Measurements from ENCODE around the gene C10orf105.

The C10orf105 gene

DNA sequence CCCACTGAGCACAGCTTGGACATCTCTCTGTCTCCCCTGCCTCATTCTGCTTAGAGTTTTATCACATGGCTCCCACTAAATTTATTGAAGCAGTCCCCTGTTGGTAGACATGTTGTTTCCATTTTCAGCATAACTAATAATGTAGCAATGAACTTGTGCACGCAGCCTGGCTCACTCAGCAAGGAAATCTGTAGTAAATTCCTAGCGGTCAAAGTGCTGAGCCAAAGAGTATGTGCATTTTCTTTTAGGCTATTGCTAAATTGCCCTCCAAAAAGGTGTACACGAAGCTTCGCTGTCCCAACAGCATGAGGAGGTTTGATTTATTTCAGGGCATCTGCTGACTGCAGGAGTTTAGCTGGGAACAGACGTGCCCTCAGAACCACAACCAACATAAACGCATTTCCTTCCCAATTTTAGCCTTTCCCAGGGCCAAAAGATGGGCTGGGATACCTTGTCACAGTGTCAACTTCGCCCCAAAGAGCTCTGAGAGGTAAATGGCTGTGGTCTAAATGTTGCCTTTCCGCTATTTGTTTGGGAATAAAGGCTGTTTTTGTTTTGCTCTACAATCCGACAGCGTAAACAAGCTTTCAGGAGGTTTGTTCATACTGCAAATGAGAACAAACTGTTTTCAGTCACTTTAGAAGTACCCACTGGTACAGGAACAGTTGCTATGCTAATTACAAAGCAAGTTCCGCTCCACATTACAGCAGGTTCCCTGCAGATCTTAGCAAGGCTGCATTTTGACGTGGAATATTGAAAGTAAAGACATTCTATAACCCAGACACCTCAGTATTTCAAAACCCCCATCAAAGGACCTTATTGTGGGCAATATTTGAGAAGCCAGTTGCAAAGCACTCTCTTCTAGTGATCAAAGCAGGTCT lies 37.0 kb upstream of the C10orf105 start:
- Histone ChIP-seq H3K27ac (ENCODE audit: low read depth, low read length) (peak overlapping the region; percentile 2), H3K4me3 (ENCODE audit: low read length) (no peak overlapping the region), H3K9ac (ENCODE audit: low read length) (no peak overlapping the region), H3K36me3 (ENCODE audit: control insufficient read depth, insufficient read depth, low read length) (peaks cover 26% of the 10 kb centered on the region), H3K27me3 (ENCODE audit: control insufficient read depth, insufficient read depth, low read length) (no peaks in the 10 kb centered on the region), H3K4me1 (ENCODE audit: control insufficient read depth, insufficient read depth, low read length) (no peaks in the 10 kb centered on the region)

DNA sequence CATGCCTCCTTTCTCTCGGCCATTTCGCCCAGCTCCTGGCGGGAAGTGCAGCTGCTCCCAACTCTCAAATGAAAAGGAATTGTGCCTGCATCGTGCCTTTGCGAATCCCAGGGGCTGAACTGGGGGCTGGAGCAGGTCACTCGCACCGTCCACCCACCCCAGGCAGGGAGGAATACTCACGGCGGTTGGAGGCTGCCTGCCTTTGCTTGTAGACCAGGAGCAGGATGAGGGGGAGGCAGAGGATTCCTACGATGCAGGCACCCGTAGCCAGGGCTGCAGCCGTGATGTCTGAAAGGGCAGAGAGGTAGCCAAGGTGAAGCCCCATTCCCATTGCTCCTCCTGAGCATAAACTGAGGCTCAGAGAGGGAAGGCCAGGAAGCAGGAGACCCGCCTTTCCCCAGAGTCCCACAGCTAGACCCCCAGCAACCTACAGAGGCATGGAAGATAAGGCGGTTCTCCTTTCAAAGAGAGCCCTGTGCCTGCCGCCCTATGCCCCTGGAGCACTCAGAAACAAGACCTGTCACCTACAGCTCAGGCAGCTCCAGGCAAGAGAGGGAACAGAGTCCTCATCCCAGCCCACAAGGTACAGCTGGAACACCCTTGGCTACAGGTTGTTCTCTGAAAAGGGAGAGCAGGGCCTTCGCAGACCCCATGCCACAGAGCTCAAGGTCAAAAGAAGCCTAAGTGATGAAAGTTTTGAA lies 35.8 kb upstream of the C10orf105 start:
- no peak overlapping the region for H3K27ac ChIP-seq (ENCODE audit: low read depth, low read length)
- peaks cover 21% of the 10 kb centered on the region for H3K36me3 ChIP-seq (ENCODE audit: control insufficient read depth, insufficient read depth, low read length)
- H3K27me3 ChIP-seq (ENCODE audit: control insufficient read depth, insufficient read depth, low read length), result no peaks in the 10 kb centered on the region
- H3K9ac ChIP-seq (ENCODE audit: low read length), result no peak overlapping the region
- no peaks in the 10 kb centered on the region for H3K4me1 ChIP-seq (ENCODE audit: control insufficient read depth, insufficient read depth, low read length)
- no peak overlapping the region for H3K4me3 ChIP-seq (ENCODE audit: low read length)

DNA sequence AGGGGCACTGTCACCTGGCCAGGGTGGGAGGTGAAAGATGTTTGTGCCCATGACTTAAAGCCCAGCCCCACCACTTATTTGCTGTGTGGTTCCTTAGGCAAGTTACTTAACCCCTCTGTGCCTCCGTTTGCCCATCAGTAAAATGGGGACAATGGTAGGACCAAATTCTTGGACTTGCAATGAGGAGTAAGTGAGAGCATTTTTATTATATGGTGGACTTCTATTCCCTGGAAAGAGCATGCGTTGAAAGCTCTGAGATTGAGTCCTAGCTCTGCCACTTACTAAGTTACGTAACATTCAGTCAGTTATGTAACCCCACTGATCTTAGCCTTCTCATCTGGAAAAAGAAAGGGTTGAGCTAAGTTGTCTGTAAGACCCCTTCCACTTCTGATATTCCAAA lies 35.0 kb upstream of the C10orf105 start:
- no peak overlapping the region for H3K4me3 ChIP-seq (ENCODE audit: low read length)
- no peak overlapping the region for H3K27ac ChIP-seq (ENCODE audit: low read depth, low read length)
- no peak overlapping the region for H3K9ac ChIP-seq (ENCODE audit: low read length)
- H3K27me3 ChIP-seq (ENCODE audit: control insufficient read depth, insufficient read depth, low read length), result no peaks in the 10 kb centered on the region
- H3K4me1 ChIP-seq (ENCODE audit: control insufficient read depth, insufficient read depth, low read length), result no peaks in the 10 kb centered on the region
- H3K36me3 ChIP-seq (ENCODE audit: control insufficient read depth, insufficient read depth, low read length), result peaks cover 21% of the 10 kb centered on the region

DNA sequence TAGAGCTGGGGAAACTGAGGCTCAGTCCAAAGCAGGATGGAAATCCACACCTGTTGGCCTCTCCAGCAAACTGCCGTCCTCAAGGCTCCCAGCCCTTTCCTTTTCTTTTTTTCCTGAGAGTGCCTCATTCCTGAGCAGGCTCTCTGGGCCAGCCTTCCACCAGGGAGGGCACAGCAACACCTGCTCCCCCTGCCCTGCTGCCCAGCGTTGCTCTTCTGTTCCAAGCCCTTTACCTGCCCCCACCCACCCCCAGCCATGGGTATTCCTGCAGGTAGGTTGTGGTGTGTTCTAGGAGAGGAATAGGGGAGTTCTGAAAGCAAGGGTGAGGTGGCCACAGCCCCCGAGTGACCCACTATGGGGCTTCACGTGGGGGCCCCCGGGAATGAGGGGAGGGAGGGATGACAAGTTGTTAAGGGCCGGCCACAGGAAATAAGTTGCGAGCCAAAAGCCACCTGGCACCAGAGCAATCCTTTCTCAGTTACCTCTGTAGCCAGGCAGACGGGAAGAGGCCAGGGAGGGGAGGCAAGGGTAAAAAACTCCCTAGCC lies 34.5 kb upstream of the C10orf105 start:
- no peak overlapping the region for H3K27ac ChIP-seq (ENCODE audit: low read depth, low read length)

DNA sequence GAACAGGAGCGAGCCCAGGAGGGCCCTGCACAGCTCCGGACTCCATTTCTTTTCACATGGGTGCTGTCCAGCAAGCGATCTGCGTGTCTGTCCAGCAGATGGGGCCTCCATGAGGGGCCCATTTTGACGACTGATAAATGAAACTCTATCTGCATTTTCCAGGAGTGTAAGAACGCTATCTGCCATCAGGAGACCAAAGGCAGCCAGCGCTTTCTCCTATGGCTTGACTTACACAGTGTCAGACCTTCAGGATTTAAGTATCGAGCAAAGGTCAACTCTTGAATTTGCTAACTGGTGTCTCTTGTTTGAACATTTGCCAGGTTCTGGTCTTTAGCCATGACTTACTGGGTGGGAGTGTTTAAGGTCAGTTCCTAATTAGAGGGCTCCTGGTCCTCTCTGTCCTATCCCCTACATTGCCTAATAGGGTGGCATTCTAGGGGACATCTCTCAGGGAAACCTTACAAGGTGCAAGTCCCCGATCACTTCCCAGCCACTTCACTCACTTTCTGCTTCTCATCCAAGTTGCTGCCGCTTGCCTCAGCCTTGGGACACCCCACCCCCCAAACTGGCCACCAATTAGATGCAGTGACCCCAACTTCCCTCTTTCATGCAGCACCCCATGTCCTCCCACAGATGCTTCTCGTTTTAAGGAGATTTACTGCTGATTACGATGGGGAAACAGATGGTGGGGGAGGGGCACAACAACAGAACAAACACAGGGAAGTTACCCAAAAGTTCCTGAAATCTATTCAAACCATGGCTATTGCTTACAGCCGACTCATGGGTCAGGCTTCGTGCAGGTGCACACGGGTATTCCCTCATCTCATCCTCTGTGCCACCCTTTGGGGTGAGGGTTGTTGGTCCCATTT lies 33.7 kb upstream of the C10orf105 start:
- Histone ChIP-seq H3K36me3 (ENCODE audit: control insufficient read depth, insufficient read depth, low read length) (peaks cover 21% of the 10 kb centered on the region), H3K27me3 (ENCODE audit: control insufficient read depth, insufficient read depth, low read length) (no peaks in the 10 kb centered on the region), H3K4me3 (ENCODE audit: low read length) (no peak overlapping the region), H3K9ac (ENCODE audit: low read length) (no peak overlapping the region), H3K4me1 (ENCODE audit: control insufficient read depth, insufficient read depth, low read length) (peaks cover under 1% of the 10 kb centered on the region), H3K27ac (ENCODE audit: low read depth, low read length) (no peak overlapping the region)

More for the DNA sequence above, 34.5 kb upstream of the C10orf105 start:
- H3K36me3 ChIP-seq (ENCODE audit: control insufficient read depth, insufficient read depth, low read length), result peaks cover 21% of the 10 kb centered on the region
- H3K9ac ChIP-seq (ENCODE audit: low read length), result no peak overlapping the region
- no peak overlapping the region for H3K4me3 ChIP-seq (ENCODE audit: low read length)
- no peaks in the 10 kb centered on the region for H3K4me1 ChIP-seq (ENCODE audit: control insufficient read depth, insufficient read depth, low read length)
- H3K27me3 ChIP-seq (ENCODE audit: control insufficient read depth, insufficient read depth, low read length), result no peaks in the 10 kb centered on the region

DNA sequence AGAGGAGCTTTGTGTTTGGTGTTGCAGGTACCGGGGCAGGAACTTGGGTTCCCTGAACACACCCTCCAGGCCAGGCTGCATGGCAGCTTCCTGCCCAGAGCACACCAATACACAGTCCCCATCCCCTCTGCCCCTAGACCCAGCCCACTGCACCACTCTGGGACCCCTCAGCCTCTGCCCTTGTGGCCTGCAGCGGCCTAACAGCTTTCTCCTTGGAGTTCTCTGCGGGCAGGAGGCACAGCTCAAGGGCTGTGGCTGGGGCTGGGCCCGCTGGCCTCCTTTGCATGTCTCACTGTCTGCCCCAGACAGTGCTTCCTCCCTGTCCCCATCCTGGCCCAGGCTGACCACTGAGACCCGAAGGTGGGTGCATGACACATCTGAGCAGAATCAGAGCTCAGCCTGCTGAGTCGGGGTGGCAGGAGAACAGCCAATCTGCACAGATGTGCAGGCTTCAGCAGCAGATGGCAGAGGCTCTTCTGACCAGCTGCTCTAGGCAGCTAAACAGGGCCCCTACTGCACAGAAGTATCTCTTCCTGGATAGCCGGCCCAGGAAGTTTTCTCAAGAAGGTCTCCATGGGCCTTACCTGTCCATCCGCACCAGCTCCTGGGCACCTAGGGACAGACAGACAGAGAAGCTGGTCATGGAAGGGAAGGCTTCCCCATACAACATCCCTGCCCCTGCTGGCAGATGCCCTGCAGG lies 33.0 kb upstream of the C10orf105 start:
- Histone ChIP-seq H3K27me3 (ENCODE audit: control insufficient read depth, insufficient read depth, low read length) (no peaks in the 10 kb centered on the region), H3K36me3 (ENCODE audit: control insufficient read depth, insufficient read depth, low read length) (peaks cover 21% of the 10 kb centered on the region), H3K27ac (ENCODE audit: low read depth, low read length) (no peak overlapping the region), H3K9ac (ENCODE audit: low read length) (no peak overlapping the region), H3K4me1 (ENCODE audit: control insufficient read depth, insufficient read depth, low read length) (peaks cover 8% of the 10 kb centered on the region), H3K4me3 (ENCODE audit: low read length) (no peak overlapping the region)

DNA sequence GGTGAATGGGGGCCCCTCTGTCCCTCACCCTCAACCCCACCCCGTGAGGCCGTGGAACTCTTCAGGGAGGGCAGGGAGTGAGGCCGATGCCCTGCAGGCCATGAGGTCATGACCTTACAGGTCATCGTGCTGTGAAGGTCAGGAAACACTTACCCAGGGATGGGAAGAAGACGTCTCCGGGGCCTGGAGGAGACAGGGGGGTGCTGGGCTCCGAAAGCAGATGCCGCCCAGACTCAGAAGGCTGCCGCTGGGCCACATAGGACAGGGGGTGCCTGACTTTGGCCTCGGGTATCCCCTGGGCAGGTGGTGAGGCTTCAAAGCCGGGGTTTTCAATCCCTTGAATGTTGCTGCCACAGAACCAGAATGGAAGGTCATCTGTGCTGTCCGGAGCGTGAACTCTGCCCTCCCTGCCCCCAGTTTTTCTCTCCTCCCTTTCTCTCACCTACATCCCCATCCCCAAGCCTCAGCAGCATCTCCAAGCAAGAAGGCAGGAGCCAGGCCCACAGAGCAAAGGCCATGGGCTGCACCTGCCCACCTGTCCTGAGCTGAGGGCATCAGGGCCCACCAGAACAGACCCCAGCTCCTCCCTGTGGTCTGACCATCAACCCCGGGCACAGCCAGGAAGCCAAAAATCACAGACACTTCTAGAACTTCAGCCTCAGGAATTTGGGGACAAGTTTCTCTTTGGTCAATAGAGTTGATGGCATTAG lies 32.1 kb upstream of the C10orf105 start:
- Histone ChIP-seq H3K36me3 (ENCODE audit: control insufficient read depth, insufficient read depth, low read length) (peaks cover 18% of the 10 kb centered on the region), H3K4me1 (ENCODE audit: control insufficient read depth, insufficient read depth, low read length) (peaks cover 11% of the 10 kb centered on the region), H3K4me3 (ENCODE audit: low read length) (no peak overlapping the region), H3K9ac (ENCODE audit: low read length) (no peak overlapping the region), H3K27me3 (ENCODE audit: control insufficient read depth, insufficient read depth, low read length) (no peaks in the 10 kb centered on the region), H3K27ac (ENCODE audit: low read depth, low read length) (no peak overlapping the region)

DNA sequence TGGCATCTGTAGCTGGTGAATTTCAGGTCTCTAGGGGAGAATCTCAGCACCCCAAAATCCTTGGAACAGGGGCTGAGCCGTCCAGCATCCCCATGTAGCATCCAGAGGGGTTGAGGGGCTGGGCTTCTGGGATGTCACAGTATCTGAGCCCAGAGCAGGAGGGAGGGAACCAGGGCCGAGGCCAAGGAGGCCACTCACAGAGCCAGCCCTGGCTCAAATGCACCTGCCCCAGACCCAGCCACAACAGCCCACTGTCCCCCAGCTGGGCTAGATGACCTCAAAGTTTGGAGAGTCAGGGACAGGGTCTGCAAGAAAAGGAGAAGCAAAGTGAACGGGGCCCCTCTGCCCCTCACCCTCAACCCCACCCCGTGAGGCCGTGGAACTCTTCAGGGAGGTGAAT lies 31.4 kb upstream of the C10orf105 start:
- H3K9ac ChIP-seq (ENCODE audit: low read length), result no peak overlapping the region
- H3K27ac ChIP-seq (ENCODE audit: low read depth, low read length), result peak overlapping the region; percentile 10
- H3K27me3 ChIP-seq (ENCODE audit: control insufficient read depth, insufficient read depth, low read length), result no peaks in the 10 kb centered on the region
- H3K36me3 ChIP-seq (ENCODE audit: control insufficient read depth, insufficient read depth, low read length), result peaks cover 18% of the 10 kb centered on the region
- H3K4me1 ChIP-seq (ENCODE audit: control insufficient read depth, insufficient read depth, low read length), result peaks cover 11% of the 10 kb centered on the region
- no peak overlapping the region for H3K4me3 ChIP-seq (ENCODE audit: low read length)

DNA sequence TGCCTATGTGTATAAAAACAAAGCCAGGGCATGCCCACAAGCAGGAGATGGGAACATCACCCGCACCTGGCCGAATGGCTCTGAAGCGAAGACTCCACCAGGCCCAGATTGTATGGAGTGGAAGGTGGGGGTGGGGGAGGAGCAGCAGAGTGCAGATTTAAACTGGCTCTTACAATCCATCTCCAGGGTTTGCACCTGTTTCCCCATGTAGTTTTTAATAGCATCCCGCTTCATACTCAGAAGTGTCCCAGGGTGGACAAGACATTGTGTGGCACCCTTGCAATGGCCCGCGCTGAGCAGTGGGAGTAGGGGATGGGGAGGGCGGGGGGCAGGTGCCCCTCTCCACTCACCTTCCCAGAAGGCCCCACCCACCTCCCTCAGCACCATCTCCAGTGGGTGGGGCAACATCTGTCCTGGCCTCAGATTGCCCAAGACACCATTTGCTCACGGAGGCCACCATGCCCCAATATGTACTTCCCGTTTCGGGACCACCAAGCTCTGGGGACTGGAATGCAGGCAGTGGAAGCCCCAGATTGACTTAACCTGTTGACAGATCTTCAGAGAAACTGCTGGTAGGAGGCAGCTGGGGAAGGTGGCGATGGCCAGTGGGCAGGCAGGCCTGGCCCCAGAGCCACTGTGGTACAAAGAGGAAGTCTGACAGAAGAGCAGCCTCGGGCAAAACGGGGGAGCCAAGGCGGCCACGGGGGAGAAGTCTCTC lies 30.7 kb upstream of the C10orf105 start:
- no peaks in the 10 kb centered on the region for H3K27me3 ChIP-seq (ENCODE audit: control insufficient read depth, insufficient read depth, low read length)
- H3K27ac ChIP-seq (ENCODE audit: low read depth, low read length), result no peak overlapping the region
- no peak overlapping the region for H3K4me3 ChIP-seq (ENCODE audit: low read length)
- H3K36me3 ChIP-seq (ENCODE audit: control insufficient read depth, insufficient read depth, low read length), result peaks cover 18% of the 10 kb centered on the region
- peaks cover 11% of the 10 kb centered on the region for H3K4me1 ChIP-seq (ENCODE audit: control insufficient read depth, insufficient read depth, low read length)
- no peak overlapping the region for H3K9ac ChIP-seq (ENCODE audit: low read length)

DNA sequence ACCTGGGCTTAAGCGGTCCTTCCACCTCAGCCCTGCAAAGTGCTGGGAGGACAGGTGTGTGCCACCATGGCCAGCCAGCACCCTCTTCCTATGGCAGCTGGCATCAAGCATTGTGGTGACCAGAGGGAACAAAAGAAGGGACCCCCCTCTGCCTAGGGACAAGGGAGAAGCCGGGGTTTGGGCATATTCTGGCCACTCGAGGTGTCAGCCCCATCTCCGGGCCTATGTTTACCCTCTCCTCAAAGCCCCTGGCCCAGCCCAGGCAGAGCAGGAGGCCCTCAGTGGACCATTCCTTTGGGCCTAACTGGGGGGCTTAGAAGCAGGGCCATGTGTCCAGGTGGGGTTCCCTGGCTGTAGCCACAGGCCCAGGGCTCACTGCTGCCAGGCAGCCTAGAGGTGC lies 29.8 kb upstream of the C10orf105 start:
- H3K27me3 ChIP-seq (ENCODE audit: control insufficient read depth, insufficient read depth, low read length), result no peaks in the 10 kb centered on the region
- H3K9ac ChIP-seq (ENCODE audit: low read length), result no peak overlapping the region
- no peak overlapping the region for H3K4me3 ChIP-seq (ENCODE audit: low read length)
- peaks cover 11% of the 10 kb centered on the region for H3K4me1 ChIP-seq (ENCODE audit: control insufficient read depth, insufficient read depth, low read length)
- peak overlapping the region; percentile 51 for H3K27ac ChIP-seq (ENCODE audit: low read depth, low read length)
- H3K36me3 ChIP-seq (ENCODE audit: control insufficient read depth, insufficient read depth, low read length), result peaks cover 13% of the 10 kb centered on the region
